Measurements from ENCODE around the gene ERFE.

DNA sequence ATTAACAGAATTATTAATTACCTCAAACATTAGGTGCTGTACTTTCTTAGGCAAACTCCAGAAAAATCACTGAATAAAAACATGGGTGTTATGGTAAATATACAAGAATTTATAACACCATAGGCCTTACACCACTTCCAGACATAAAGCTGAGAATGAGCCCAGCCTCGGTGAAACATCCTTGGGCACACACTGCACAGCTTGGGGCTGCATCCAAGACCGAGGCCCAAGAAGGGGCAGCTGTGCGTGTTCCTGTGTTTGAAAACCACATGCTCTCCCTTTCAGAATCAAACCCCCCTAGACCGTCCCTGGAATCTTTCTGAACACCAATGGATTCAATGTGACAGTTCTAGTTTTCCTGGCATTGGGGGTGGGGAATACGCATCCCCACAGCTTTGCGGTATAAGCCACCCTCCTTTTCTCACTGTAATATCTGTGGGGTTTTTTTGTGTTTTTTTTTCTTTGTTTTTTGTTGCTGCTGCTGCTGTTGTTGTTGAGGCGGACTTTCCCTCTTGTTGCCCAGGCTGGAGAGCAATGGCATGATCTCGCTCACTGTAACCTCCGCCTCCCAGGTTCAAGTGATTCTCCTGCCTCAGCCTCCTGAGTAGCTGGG, 12.9 kb downstream of the ERFE start:
- no peak for TF ChIP-seq POLR2A (IDR thresholded peaks at IDR 0.05)
- TF ChIP-seq, protein P1, sequence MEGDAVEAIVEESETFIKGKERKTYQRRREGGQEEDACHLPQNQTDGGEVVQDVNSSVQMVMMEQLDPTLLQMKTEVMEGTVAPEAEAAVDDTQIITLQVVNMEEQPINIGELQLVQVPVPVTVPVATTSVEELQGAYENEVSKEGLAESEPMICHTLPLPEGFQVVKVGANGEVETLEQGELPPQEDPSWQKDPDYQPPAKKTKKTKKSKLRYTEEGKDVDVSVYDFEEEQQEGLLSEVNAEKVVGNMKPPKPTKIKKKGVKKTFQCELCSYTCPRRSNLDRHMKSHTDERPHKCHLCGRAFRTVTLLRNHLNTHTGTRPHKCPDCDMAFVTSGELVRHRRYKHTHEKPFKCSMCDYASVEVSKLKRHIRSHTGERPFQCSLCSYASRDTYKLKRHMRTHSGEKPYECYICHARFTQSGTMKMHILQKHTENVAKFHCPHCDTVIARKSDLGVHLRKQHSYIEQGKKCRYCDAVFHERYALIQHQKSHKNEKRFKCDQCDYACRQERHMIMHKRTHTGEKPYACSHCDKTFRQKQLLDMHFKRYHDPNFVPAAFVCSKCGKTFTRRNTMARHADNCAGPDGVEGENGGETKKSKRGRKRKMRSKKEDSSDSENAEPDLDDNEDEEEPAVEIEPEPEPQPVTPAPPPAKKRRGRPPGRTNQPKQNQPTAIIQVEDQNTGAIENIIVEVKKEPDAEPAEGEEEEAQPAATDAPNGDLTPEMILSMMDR (IDR thresholded peaks at IDR 0.05 in 4 of 5, conservative IDR thresholded peaks at IDR 0.05 in 1 of 5) = no peak

Measured in gastrocnemius medialis (tissue), 4 donors.